Memory B cell (primary cell): ENCODE data around the gene HTR7.
A peak's percentile ranks its signal among the peaks of the same experiment; 100 is the strongest.

Experiments used
- ATAC-seq: fragments of 150-1000 bp; cut with Tn5 transposase; 2 replicates; pipeline ENCODE4 v1.10.0; 2021; ENCODE audit warnings: low read depth, mild to moderate bottlenecking, moderate library complexity
- DNase-seq, 2 donors: peaks; one replicate each; pipeline ENCODE4 v3.0.0; 2022; ENCODE audit warnings: low spot score in 2 of 2
- H3K27ac Mint-ChIP-seq: one replicate; pipeline ENCODE4 v1.8.0; 2022; ENCODE audit warnings: mild to moderate bottlenecking, moderate library complexity, mixed read lengths
- H3K27me3 Mint-ChIP-seq: one replicate; pipeline ENCODE4 v1.8.0; 2022; ENCODE audit warnings: mixed read lengths
- H3K36me3 Mint-ChIP-seq: one replicate; pipeline ENCODE4 v1.8.0; 2022; ENCODE audit warnings: mild to moderate bottlenecking, mixed read lengths
- H3K4me1 Mint-ChIP-seq: one replicate; pipeline ENCODE4 v1.8.0; 2022; ENCODE audit warnings: mixed read lengths
- H3K4me3 Mint-ChIP-seq: one replicate; pipeline ENCODE4 v1.8.0; 2022; ENCODE audit warnings: mild to moderate bottlenecking, moderate library complexity, mixed read lengths
- H3K9me3 Mint-ChIP-seq: one replicate; pipeline ENCODE4 v1.8.0; 2022; ENCODE audit warnings: mixed read lengths

The HTR7 gene

DNA sequence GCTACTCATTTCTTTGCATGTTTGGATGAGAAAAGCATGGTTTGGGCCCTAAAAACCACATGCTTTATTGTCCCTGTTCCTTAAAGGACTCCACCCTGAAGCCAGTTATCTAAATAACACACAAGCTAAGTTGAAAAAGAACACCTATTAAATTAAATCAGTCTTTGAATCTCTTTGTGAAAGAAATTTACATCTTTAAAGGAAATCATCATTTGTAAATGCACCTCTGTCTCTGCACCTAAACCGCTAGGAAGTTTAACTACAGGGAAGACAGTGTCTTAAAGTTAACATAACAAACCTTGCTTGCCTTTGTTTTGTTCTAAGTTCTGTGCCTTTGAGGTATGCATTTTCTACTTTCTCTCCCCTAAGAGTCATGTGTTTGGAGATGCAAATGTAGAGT, 52.6 kb downstream of the HTR7 start:
- Mint-ChIP-seq H3K4me1 (no peaks in the 10 kb centered on the region), H3K27me3 (peaks cover 6% of the 10 kb centered on the region), H3K9me3 (no peaks in the 10 kb centered on the region), H3K4me3 (no peak overlapping the region), H3K27ac (no peak overlapping the region), H3K36me3 (no peaks in the 10 kb centered on the region)
- ATAC-seq (no peak), DNase-seq (no peak)

- Mint-ChIP-seq H3K36me3 (no peaks in the 10 kb centered on the region), H3K27me3 (peaks cover 6% of the 10 kb centered on the region), H3K9me3 (no peaks in the 10 kb centered on the region), H3K27ac (no peak overlapping the region), H3K4me1 (no peaks in the 10 kb centered on the region), H3K4me3 (no peak overlapping the region)
- ATAC-seq, result no peak
- no peak for DNase-seq
Observed at GRCh38 chr10:90804354-90804753, 53.5 kb downstream of the HTR7 start.

DNA sequence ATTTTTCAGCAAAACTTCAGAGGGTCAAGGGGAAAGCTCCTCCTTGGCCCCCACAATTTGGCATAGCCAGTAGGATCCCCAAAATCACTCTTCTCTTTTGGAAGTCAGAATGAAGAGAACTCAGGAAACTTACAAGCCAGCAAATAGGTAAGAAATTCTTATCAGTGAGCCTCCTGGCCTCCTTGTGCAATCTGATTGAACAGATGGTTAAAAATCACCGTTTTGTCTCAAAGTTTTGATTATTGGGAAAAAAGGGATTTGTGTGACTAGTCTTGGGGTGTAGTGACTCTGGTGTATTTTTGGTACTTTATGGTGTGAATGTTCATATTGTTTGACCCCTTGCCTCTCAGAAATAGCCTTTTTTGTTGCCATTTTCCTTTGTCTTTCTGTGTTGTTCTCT, 56.2 kb downstream of the HTR7 start:
- Mint-ChIP-seq H3K27me3 (peaks cover 2% of the 10 kb centered on the region), H3K36me3 (no peaks in the 10 kb centered on the region), H3K9me3 (no peaks in the 10 kb centered on the region), H3K4me1 (no peaks in the 10 kb centered on the region), H3K27ac (no peak overlapping the region), H3K4me3 (no peak overlapping the region)
- no peak for DNase-seq
- ATAC-seq, result no peak

DNA sequence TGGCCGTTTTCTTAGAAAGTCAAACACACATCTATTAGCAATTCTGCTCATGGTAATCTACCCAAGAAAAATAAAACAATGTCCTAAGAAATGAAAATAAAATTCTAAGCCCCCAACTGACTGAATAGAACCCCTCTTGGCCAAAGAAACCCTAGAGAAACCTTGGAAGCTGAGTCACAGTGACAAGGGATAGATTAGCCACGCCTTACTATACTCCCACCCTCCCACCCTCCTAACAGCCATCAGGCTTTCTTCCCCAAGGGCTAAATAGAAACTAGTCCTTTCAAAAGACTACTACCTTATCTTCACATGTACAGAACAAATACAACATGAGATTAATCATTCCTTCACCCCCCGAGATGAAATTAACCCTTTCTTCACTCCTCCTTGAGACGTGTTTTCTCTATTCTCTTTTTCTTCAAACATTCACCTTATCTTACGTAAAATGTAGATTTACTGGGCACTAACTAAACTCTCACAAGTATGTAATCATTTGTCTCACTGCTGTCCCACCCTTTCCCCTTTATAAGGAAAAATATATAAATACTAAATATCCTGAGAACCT, 57.5 kb downstream of the HTR7 start:
- DNase-seq (no peak), ATAC-seq (no peak)
- H3K27ac Mint-ChIP-seq, result no peak overlapping the region
- H3K4me3 Mint-ChIP-seq, result no peak overlapping the region
- H3K4me1 Mint-ChIP-seq, result no peaks in the 10 kb centered on the region
- H3K36me3 Mint-ChIP-seq, result peaks cover 4% of the 10 kb centered on the region
- H3K9me3 Mint-ChIP-seq, result peaks cover 5% of the 10 kb centered on the region
- peaks cover 5% of the 10 kb centered on the region for H3K27me3 Mint-ChIP-seq

DNA sequence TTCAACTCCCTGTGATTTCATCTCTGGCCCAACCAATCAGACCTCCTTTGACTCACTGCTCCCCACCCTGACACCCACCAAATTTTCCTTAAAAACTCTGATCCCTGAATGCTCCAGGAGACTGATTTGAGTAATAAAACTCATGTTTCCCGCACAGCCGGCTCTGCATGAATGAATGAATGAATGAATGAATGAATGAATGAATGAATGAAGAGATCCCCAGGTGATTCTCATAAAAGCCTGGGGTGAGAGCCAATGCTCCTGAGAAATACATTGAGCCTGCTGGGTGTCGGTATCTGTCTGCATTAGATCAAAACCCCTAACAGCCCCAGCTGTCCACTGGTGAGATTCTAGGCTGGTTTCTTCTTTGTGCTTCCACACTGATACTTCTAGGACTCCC, 58.7 kb downstream of the HTR7 start:
- ATAC-seq, result no peak
- Mint-ChIP-seq H3K36me3 (peaks cover 5% of the 10 kb centered on the region), H3K27me3 (peaks cover 6% of the 10 kb centered on the region), H3K4me3 (no peak overlapping the region), H3K9me3 (peaks cover 8% of the 10 kb centered on the region), H3K4me1 (no peaks in the 10 kb centered on the region), H3K27ac (no peak overlapping the region)
- DNase-seq, result no peak

DNA sequence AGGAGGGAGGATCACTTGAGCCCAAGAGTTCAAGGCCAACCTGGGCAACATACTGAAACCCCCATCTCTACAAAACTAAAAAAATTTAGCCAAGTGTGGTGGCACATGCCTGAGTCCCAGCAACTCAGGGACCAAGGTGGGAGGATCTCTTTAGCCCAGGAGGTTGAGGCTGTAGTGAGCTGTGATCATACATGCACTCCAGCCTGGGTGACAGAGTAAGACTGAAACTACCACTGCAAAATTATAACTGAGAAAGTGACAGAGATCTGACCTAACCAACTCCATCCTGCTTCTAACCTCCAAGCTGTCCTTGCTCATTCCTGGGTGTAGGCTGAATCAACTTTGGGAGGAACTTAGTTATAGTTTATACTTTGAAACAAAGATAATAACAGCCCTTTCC, 59.4 kb downstream of the HTR7 start:
- H3K4me3 Mint-ChIP-seq, result no peak overlapping the region
- no peaks in the 10 kb centered on the region for H3K4me1 Mint-ChIP-seq
- peaks cover 6% of the 10 kb centered on the region for H3K27me3 Mint-ChIP-seq
- DNase-seq (no peak), ATAC-seq (no peak)
- no peak overlapping the region for H3K27ac Mint-ChIP-seq
- peaks cover 5% of the 10 kb centered on the region for H3K36me3 Mint-ChIP-seq
- peaks cover 8% of the 10 kb centered on the region for H3K9me3 Mint-ChIP-seq

DNA sequence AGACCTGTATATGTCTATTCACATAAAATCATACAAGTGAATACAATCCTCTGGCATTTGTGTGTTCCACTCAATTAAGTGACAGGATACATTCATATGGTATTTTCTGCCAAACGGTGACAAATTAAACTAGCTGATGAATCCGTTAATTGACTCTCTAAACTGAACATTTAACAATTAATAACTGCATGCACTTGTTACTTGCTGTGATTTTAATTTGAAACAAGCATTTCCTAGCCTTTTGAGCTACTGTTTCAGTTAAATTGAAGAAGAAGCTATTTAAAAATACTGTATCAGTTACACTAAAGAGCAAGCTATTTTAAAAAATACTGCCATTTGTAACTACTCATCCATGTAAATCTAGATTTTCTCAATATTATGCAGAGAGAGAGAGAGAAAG, 67.4 kb downstream of the HTR7 start:
- no peak for ATAC-seq
- Mint-ChIP-seq H3K4me1 (peaks cover 5% of the 10 kb centered on the region), H3K27me3 (peaks cover 5% of the 10 kb centered on the region), H3K27ac (no peak overlapping the region), H3K9me3 (peaks cover 4% of the 10 kb centered on the region), H3K36me3 (peaks cover 2% of the 10 kb centered on the region), H3K4me3 (no peak overlapping the region)
- no peak for DNase-seq

- H3K4me1 Mint-ChIP-seq, result peaks cover 5% of the 10 kb centered on the region
- no peak overlapping the region for H3K4me3 Mint-ChIP-seq
- H3K27ac Mint-ChIP-seq, result peak overlapping the region; percentile 3
- peaks cover 4% of the 10 kb centered on the region for H3K27me3 Mint-ChIP-seq
- H3K36me3 Mint-ChIP-seq, result no peaks in the 10 kb centered on the region
- no peak for DNase-seq
- no peaks in the 10 kb centered on the region for H3K9me3 Mint-ChIP-seq
- ATAC-seq, result peak; percentile 91
Observed at GRCh38 chr10:90788968-90789367, 68.9 kb downstream of the HTR7 start.

GRCh38 chr10:90788199-90788491, 69.7 kb downstream of the HTR7 start:
- Mint-ChIP-seq H3K27me3 (peaks cover 4% of the 10 kb centered on the region), H3K9me3 (no peaks in the 10 kb centered on the region), H3K4me3 (no peak overlapping the region), H3K4me1 (peaks cover 5% of the 10 kb centered on the region), H3K27ac (no peak overlapping the region), H3K36me3 (no peaks in the 10 kb centered on the region)
- no peak for ATAC-seq
- no peak for DNase-seq

DNA sequence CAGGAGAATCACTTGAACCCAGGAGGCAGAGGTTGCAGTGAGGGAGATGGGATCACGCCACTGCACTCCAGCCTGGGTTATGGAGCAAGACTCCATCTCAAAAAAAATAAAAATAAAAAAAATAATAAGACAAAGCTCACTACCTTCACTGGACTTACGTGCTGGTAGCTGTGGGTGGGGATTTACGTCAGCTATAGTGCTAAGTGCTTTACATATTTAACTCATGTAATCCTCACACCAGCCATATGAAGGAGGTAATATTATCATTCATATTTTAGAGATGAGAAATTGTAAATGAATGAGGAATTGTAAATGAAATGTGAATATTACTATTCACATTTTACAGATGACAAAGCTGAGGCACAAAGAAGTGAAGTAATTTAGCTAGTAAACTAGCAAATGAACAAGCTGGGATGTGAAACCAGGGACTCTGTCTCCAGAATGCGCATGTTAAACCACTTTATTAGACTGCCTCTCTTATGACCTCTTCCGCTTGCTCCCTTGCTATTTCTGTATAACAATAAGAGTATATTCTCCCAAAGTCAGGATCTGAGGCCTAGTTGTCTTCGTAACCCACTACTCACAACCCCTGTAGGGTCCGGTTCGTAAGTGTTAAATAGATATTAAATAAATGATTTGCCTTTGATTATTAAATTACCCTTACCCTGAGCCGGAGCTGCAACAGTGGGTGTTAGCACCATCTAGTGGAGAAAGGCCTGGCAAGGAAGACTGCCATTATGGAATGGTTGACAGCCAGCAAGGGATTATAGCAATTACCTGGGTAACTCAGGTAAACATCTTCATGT, 70.2 kb downstream of the HTR7 start:
- H3K9me3 Mint-ChIP-seq, result no peaks in the 10 kb centered on the region
- H3K27ac Mint-ChIP-seq, result no peak overlapping the region
- no peak overlapping the region for H3K4me3 Mint-ChIP-seq
- H3K36me3 Mint-ChIP-seq, result no peaks in the 10 kb centered on the region
- H3K27me3 Mint-ChIP-seq, result peaks cover 4% of the 10 kb centered on the region
- DNase-seq, result no peak
- ATAC-seq, result no peak
- H3K4me1 Mint-ChIP-seq, result peaks cover 5% of the 10 kb centered on the region

GRCh38 chr10:90785782-90786181, 72.1 kb downstream of the HTR7 start:
- H3K4me3 Mint-ChIP-seq, result no peak overlapping the region
- DNase-seq, result no peak
- no peak for ATAC-seq
- no peak overlapping the region for H3K27ac Mint-ChIP-seq
- H3K27me3 Mint-ChIP-seq, result peaks cover 8% of the 10 kb centered on the region
- H3K4me1 Mint-ChIP-seq, result peaks cover 5% of the 10 kb centered on the region
- no peaks in the 10 kb centered on the region for H3K36me3 Mint-ChIP-seq
- no peaks in the 10 kb centered on the region for H3K9me3 Mint-ChIP-seq

DNA sequence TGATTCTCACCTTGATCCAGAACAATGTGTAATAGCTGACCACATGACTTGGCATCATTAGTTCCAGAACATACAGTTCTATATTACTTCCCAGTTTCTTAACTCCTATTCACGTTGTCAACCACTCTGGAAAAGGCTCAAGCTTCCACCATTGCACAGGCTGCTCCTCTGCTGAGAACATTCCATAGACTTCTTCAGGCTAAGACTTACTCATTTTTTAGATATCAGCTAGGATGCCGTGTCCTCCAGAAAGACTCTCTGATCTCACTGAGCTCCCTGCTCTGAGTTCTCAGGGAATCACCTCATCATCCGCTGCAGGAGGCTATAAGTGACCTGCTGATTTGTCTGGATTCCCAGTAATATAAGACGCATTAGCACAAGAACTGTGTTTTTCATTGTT, 73.1 kb downstream of the HTR7 start:
- H3K4me3 Mint-ChIP-seq, result no peak overlapping the region
- H3K27ac Mint-ChIP-seq, result no peak overlapping the region
- H3K36me3 Mint-ChIP-seq, result no peaks in the 10 kb centered on the region
- peaks cover 12% of the 10 kb centered on the region for H3K27me3 Mint-ChIP-seq
- H3K4me1 Mint-ChIP-seq, result peaks cover 5% of the 10 kb centered on the region
- DNase-seq (no peak), ATAC-seq (no peak)
- no peaks in the 10 kb centered on the region for H3K9me3 Mint-ChIP-seq

DNA sequence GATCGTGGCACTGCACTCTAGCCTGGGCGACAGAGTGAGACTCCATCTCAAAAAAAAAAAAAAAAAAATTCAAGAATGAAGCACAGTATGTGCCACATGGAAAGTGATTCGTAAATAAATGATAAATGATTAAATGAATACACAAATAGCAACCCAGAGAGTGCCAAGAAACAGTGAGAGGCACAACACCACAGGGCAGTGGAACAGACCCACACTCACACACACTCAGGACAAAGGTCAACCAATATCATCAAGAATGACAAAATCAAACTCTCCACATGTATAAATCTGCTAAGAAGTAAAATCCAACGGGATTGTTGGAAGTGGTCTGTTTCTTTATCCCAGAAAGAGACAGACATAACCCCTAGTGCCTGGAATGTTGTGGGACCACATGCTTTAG, 77.4 kb downstream of the HTR7 start:
- ATAC-seq, result no peak
- DNase-seq, result no peak
- no peaks in the 10 kb centered on the region for H3K9me3 Mint-ChIP-seq
- peaks cover 19% of the 10 kb centered on the region for H3K27me3 Mint-ChIP-seq
- no peaks in the 10 kb centered on the region for H3K36me3 Mint-ChIP-seq
- H3K27ac Mint-ChIP-seq, result no peak overlapping the region
- H3K4me3 Mint-ChIP-seq, result no peak overlapping the region
- no peaks in the 10 kb centered on the region for H3K4me1 Mint-ChIP-seq

GRCh38 chr10:90779548-90779947, 78.3 kb downstream of the HTR7 start:
- H3K27me3 Mint-ChIP-seq, result peaks cover 17% of the 10 kb centered on the region
- DNase-seq (no peak), ATAC-seq (no peak)
- no peaks in the 10 kb centered on the region for H3K36me3 Mint-ChIP-seq
- no peak overlapping the region for H3K27ac Mint-ChIP-seq
- H3K4me1 Mint-ChIP-seq, result no peaks in the 10 kb centered on the region
- H3K4me3 Mint-ChIP-seq, result no peak overlapping the region
- H3K9me3 Mint-ChIP-seq, result no peaks in the 10 kb centered on the region

DNA sequence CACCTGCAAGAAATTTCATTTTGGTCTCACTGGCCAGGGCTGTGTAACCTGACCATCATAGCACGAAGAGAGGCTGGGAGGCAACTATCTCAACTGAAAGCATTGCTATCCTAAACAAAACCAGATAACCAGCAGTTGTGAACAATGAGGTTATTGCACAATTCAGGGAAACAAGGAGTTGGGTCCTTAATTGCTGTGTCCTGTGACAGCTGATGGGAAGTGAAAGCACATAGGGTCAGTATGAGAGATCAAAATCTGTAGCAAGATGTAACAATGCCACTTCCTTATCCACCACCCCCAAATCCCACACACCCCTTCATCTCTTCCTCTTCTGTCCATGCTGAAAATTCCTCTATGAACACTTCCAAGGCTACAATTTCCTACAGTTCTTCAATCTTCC, 80.2 kb downstream of the HTR7 start:
- no peak for DNase-seq
- no peaks in the 10 kb centered on the region for H3K36me3 Mint-ChIP-seq
- H3K4me3 Mint-ChIP-seq, result no peak overlapping the region
- ATAC-seq, result no peak
- H3K4me1 Mint-ChIP-seq, result no peaks in the 10 kb centered on the region
- H3K9me3 Mint-ChIP-seq, result no peaks in the 10 kb centered on the region
- H3K27me3 Mint-ChIP-seq, result peaks cover 19% of the 10 kb centered on the region
- H3K27ac Mint-ChIP-seq, result no peak overlapping the region
